Mesodermal cell (in vitro differentiated cells): ENCODE results near the gene EFHC1.

Experiments
- H3K27ac ChIP-seq: 2 replicates; pipeline ENCODE4 v1.7.0; 2013; ENCODE audit warnings: mild to moderate bottlenecking, low read depth, low read length, moderate library complexity; ENCODE audit not compliant: severe bottlenecking
- H3K36me3 ChIP-seq: 2 replicates; pipeline ENCODE4 v1.7.1; 2013; ENCODE audit warnings: mild to moderate bottlenecking, low read length, moderate library complexity; ENCODE audit not compliant: control insufficient read depth, insufficient read depth
- H3K4me1 ChIP-seq: one replicate; pipeline ENCODE4 v1.7.1; 2013; ENCODE audit warnings: mild to moderate bottlenecking, low read length; ENCODE audit not compliant: insufficient read depth, control insufficient read depth, poor library complexity, severe bottlenecking
- H3K4me3 ChIP-seq: 2 replicates; pipeline ENCODE4 v1.7.0; 2013; ENCODE audit warnings: low read length, control low read depth, mild to moderate bottlenecking; ENCODE audit not compliant: insufficient read depth, poor library complexity, severe bottlenecking; ENCODE audit errors: extremely low read depth
- H3K9me3 ChIP-seq: 2 replicates; pipeline ENCODE4 v1.7.1; 2013; ENCODE audit warnings: mild to moderate bottlenecking, low read length, moderate library complexity; ENCODE audit not compliant: control insufficient read depth
- WGBS, 2 experiments: methylation state at CpG; one replicate each; pipeline ENCODE4 v1.1.5; 2013; ENCODE audit warnings: missing lambda C conversion rate in 2 of 2; ENCODE audit not compliant: insufficient coverage in 2 of 2; 5-methylcytosine and 5-hydroxymethylcytosine counted together

EFHC1 gene

GRCh38 chr6:52399511-52400312 lies 20.4 kb upstream of the EFHC1 start:
- H3K9me3 ChIP-seq = no peaks in the 10 kb centered on the region
- no peak overlapping the region for H3K4me3 ChIP-seq
- peaks cover 9% of the 10 kb centered on the region for H3K4me1 ChIP-seq
- H3K27ac ChIP-seq = no peak overlapping the region
- WGBS, 2 experiments = 38 to 49% methylated on average over 2 to 3 of the region's 3 CpGs
- H3K36me3 ChIP-seq = peaks cover 14% of the 10 kb centered on the region

DNA sequence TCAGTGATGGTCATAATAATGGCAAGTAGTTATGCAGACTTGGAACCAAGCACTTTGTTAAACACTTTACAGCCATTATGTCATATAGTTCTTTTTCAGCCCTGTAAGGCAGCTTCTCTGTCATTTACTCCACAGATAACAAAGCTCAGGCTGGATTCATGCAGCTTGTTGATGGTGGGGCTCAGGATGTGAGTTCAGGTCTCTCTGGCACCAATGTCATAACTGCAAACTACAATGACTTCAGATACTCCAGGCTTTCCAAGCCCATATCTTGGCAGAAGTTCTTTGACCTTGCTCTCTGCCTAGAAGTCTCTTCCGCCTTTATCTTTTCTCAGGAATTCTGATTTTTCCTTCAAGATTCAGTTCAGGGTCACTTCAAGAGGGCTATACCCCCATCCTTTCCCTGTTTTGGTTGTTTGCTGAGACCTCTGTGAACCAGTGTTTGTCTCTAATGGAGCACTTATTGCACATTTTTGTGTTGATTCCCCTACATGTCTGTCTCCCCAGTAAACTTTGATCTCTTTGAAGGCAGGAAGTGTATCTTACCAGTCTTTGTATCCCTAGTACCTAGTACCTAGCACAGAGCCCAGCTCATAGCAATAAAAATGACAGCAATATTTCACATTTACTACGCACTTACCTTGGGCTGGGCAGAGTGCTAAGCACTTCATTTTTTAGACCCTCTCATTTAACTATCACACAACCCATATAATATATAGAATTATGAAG lies 19.7 kb upstream of the EFHC1 start:
- Histone ChIP-seq H3K36me3 (peaks cover 14% of the 10 kb centered on the region), H3K4me1 (peaks cover 9% of the 10 kb centered on the region), H3K4me3 (no peak overlapping the region), H3K27ac (no peak overlapping the region), H3K9me3 (no peaks in the 10 kb centered on the region)
- WGBS, 2 experiments = 90 to 100% methylated on average over 1 of the region's 2 CpGs

- WGBS, 2 experiments = 96 to 97% methylated on average over 24 to 26 of the region's 26 CpGs
Observed at GRCh38 chr6:52403086-52403485, 17.1 kb upstream of the EFHC1 start.

DNA sequence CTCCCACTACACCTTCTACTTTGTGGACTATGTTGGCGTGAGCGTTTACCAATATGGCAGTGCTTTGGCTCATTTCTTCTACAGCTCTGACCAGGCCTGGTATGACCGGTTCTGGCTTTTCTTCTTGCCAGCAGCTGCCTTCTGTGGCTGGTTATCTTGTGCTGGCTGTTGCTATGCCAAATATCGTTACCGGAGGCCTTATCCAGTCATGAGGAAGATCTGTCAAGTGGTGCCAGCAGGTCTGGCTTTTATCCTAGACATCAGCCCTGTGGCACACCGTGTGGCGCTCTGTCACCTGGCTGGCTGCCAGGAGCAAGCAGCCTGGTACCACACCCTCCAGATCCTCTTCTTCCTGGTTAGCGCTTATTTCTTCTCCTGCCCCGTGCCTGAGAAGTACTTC lies 16.5 kb upstream of the EFHC1 start:
- no peak overlapping the region for H3K27ac ChIP-seq
- H3K9me3 ChIP-seq = no peaks in the 10 kb centered on the region
- 96 to 100% methylated on average over 9 of the region's 9 CpGs for WGBS, 2 experiments
- no peak overlapping the region for H3K4me3 ChIP-seq
- no peaks in the 10 kb centered on the region for H3K4me1 ChIP-seq
- peaks cover 14% of the 10 kb centered on the region for H3K36me3 ChIP-seq

More at GRCh38 chr6:52403086-52403485, 17.1 kb upstream of the EFHC1 start:
- no peak overlapping the region for H3K27ac ChIP-seq
- H3K9me3 ChIP-seq = no peaks in the 10 kb centered on the region
- H3K4me1 ChIP-seq = no peaks in the 10 kb centered on the region
- no peak overlapping the region for H3K4me3 ChIP-seq
- peaks cover 14% of the 10 kb centered on the region for H3K36me3 ChIP-seq

DNA sequence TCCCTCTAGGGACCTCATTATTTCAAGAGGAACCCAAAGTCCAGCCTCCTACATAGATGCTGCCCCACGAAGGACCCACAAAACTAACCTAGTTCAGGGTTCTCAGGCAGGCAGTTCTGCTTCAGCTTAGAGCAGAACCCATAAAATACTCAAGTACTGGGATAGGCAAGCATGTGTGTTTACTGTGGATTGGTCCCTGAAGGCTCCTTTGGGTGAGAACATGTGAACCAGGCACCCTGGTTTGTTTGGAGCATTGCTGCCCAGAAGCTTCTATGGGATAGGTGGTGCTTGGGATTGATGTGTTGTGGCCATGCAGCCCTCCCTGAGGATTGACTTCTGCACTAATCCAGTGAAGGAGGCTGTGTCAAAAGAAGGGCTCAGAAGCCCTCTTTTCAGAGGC lies 14.9 kb upstream of the EFHC1 start:
- Histone ChIP-seq H3K36me3 (peaks cover 14% of the 10 kb centered on the region), H3K27ac (no peak overlapping the region), H3K9me3 (no peaks in the 10 kb centered on the region), H3K4me3 (no peak overlapping the region), H3K4me1 (no peaks in the 10 kb centered on the region)
- 100% methylated on average over 1 of the region's 1 CpG; no CpG with 5 or more reads in 1 of the 2 experiments for WGBS, 2 experiments

DNA sequence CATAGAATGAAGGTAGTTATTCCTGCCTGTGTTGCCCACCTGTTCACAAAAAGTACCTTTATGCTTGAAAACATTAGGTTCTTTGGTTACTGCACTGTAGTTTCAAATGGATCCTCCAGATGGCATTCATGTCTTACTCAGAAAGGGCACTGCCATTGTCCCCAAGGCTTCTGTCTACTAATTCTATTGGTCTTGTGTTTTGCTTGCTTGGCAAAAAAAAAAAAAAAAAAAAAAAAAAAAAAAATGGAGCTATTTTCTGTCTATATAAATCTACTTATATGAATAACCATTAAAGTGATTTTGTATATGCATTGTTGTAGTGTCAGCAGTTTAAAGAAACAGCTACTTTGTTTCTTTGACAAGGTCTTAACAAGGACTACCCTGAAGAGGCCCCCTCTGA lies 12.7 kb upstream of the EFHC1 start:
- Histone ChIP-seq H3K9me3 (no peaks in the 10 kb centered on the region), H3K36me3 (peaks cover 14% of the 10 kb centered on the region), H3K27ac (no peak overlapping the region)

GRCh38 chr6:52409499-52409898 lies 10.6 kb upstream of the EFHC1 start:
- Histone ChIP-seq H3K36me3 (no peaks in the 10 kb centered on the region), H3K4me1 (peaks cover 3% of the 10 kb centered on the region), H3K9me3 (no peaks in the 10 kb centered on the region), H3K4me3 (no peak overlapping the region), H3K27ac (no peak overlapping the region)
- WGBS, 2 experiments = no CpG with 5 or more reads among the region's 1 CpG

More for the DNA sequence above, 12.7 kb upstream of the EFHC1 start:
- peaks cover 3% of the 10 kb centered on the region for H3K4me1 ChIP-seq
- no peak overlapping the region for H3K4me3 ChIP-seq

GRCh38 chr6:52410979-52411378 lies 9.2 kb upstream of the EFHC1 start:
- Histone ChIP-seq H3K4me1 (peaks cover 3% of the 10 kb centered on the region), H3K27ac (no peak overlapping the region), H3K36me3 (no peaks in the 10 kb centered on the region), H3K4me3 (no peak overlapping the region), H3K9me3 (no peaks in the 10 kb centered on the region)

- H3K36me3 ChIP-seq = no peaks in the 10 kb centered on the region
- peaks cover 6% of the 10 kb centered on the region for H3K4me1 ChIP-seq
- no peak overlapping the region for H3K4me3 ChIP-seq
- no CpG with 5 or more reads among the region's 4 CpGs for WGBS, 2 experiments
- H3K9me3 ChIP-seq = no peaks in the 10 kb centered on the region
- no peak overlapping the region for H3K27ac ChIP-seq
Observed at GRCh38 chr6:52411911-52412310, 8.2 kb upstream of the EFHC1 start.

DNA sequence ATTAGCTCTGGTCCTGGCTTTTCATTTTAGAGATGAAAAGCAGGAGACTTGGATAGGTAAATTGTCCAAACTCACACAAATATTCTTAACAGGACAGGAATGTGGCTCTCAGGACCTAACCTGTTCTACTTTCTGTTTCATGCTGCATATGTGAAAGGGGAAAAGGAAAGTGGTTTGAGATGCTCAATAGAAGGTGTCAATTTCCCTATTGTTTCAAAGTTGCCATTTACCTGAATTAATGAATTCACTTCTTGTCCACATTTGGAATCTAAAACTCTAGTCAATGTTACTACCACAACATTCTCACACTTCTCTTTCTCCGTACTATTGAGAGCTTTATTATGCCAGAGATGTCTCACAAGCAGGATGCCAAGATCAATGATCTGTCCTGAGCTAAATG lies 4.8 kb upstream of the EFHC1 start:
- Histone ChIP-seq H3K9me3 (no peaks in the 10 kb centered on the region), H3K36me3 (no peaks in the 10 kb centered on the region), H3K4me1 (peaks cover 24% of the 10 kb centered on the region), H3K4me3 (no peak overlapping the region), H3K27ac (no peak overlapping the region)
- 100% methylated on average over 1 of the region's 1 CpG; no CpG with 5 or more reads in 1 of the 2 experiments for WGBS, 2 experiments
